Large intestine (tissue), 1 donor: ENCODE results near the gene IFNE. TPM values are rescaled to one million over a fixed set of nuclear protein-coding genes. Genes with fewer than 3 reads are reported as not detected.

Experiments used
- polyA plus RNA-seq: library from polyadenylated mRNA; unstranded; fragments of 120-200 nt; gene quantifications from one replicate; pipeline ENCODE4 v1.2.1, GENCODE V29; 2013

Gene IFNE
- polyA plus RNA-seq, 1 donor: 1.8 TPM

Other genes with a start within 250 kb of the IFNE start
- gene IFNA14, start 242.3 kb downstream of the IFNE start, polyA plus RNA-seq: not detected
- gene IFNA5, start 177.0 kb downstream of the IFNE start, polyA plus RNA-seq: not detected
- gene KLHL9, start 146.9 kb downstream of the IFNE start, polyA plus RNA-seq: 32.8 TPM
- gene IFNA6, start 131.4 kb downstream of the IFNE start, polyA plus RNA-seq: not detected
- gene IFNA13, start 114.3 kb downstream of the IFNE start, polyA plus RNA-seq: 0.12 TPM
- gene IFNA2, start 96.9 kb downstream of the IFNE start, polyA plus RNA-seq: not detected
- not detected for gene IFNA8, start 73.2 kb downstream of the IFNE start, polyA plus RNA-seq
- gene IFNA1, start 41.9 kb downstream of the IFNE start, polyA plus RNA-seq: not detected